Fibroblast of skin of back (primary cell): Measurements from ENCODE around the gene GSE1.

Experiments used
- DNase-seq: peaks from one replicate; pipeline ENCODE4 v3.0.0-alpha.2; 2013

Gene GSE1

DNA sequence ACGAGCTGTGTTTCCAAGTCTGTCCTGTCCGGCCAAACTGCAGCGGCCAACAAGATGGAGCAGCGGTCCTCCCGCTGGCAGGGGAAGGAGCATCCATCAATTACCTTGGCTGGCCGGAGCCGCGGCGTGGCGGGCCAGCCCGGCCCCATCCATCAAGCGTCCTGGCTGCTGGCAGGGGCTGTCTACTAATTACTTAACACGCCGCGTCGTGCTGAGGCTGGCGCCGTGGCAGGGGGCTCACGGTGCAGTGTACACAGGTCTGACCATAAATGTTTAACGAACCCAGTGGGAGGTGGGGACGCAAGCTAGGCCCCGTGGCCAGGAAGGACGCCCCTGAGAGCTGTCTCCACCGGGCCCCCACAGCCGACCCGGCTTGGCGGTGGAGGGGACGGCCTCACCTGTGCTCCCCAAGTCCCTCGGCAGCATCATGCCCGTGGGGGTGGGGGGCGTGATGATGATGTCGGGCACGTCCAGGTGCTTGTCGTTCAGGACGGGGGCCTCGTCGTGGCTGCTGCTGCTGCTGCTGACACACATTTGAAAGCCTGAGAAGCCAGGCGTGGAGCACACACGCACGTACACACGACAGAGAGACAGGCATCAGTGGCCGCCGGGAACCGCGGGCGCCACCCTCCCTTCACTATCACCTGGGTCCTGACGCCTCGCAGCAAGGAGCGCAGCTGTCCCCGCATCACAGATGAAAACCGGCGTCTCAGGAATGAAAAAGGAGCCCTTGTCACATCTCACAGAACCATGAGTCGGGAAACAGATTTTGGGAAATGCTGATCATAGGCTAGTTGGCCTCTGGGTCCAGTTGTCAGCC is 96.9 kb downstream of the GSE1 start:
- DNase-seq: no peak

DNA sequence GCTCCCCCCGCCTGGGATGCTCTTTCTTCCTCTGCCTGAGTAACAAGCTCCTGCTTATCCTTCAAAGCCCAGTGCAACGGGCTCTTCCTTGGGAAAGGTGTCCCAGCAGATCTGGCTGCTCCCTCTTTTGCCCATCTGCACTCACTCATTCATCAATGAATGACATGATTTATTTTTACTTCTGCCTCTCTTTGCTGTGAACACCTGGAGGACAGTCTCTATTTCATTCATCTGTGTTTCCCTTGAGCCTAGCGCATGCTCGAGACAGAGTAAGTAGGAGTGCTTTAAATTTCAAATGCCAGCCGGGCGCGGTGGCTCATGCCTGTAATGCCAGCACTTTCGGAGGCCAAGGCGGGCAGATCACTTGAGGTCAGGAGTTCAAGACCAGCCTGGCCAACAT is 97.6 kb downstream of the GSE1 start:
- DNase-seq: no peak

DNA sequence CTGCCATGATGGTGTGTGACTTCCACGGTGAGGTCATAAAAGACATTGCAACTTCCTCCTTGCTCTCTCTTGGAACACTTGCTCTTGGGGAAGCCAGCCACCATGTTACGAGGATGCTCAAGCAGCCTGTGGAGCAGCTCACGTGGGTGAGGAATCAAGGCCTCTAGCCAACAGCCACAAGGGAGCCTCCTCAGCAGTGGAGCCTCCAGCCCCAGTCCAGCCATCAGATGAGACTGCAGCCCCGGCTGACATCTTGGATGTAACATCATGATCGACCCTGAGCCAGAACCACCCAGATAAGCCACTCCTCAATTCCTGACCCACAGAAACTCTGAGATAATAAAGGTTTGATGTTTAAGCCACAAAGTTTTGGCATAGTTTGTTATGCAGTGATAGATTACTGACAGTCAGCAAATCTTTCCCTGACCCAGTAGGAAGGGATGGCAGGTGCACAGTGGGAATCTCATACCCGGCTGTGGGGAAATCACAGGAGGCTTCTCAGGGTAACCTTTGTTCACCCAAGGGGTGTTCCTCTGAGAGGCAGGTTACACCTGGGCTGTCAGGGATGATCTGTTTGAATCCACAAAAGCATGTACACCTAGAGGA is 99.0 kb downstream of the GSE1 start:
- DNase-seq: no peak

DNA sequence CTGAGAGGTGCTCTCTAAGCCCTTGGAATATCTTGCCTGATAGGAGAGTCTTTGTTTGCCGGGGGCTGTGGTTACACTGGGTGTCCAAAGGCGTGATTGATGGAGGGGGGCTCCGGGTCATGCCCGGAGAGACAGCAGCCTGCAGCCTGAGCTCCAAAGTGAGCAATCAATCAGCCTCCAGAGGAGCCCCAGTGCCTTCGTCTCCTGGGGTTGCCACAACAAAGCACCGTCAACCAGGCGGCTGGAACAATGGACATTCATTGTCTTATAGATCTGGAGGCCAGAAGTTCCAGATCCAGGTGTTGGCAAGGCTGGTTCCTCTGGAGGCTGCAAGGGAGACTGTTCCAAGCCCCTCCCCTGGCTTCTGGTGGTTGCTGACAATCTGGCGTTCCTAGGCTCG is 99.7 kb downstream of the GSE1 start:
- no peak for DNase-seq

DNA sequence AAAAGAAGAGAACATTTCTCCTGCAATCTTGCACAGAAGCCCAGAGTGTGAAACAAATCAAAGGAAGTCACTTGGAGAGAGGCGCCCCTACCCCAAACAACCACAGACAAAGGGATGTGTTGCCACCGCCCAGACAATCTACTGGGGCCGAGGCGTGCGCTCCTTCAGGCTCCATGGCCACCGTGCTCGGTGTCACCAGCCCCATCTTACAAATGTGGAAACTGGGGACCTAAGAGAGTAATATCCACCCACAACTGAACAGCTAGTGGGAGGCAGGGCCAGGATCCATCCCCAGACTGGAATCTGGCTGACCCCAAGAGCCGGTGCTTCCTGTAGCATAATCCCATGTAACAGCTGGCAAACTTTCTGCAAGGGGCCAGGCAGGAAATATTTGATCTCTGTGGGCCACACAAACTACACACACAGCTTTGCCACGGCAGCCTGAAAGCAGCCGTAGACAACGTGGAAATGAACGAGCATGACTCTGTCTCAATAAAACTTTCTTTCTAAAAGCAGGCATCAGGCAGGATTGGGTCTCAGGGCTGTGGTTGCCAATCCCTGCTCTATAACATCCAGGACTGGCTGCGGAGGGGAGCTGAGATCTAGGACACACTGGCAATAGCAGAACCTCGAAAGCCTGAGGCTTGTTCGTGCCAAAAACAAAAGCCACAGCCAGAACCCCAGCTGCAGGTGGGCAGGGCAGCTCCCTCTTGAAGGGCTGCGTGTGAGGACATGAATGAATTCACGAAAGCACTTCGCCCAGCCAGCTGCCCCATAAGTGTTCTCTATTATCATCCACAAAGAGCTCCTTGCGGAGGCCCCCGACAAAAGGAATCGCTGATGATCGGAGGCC is 102.3 kb downstream of the GSE1 start:
- DNase-seq: no peak

DNA sequence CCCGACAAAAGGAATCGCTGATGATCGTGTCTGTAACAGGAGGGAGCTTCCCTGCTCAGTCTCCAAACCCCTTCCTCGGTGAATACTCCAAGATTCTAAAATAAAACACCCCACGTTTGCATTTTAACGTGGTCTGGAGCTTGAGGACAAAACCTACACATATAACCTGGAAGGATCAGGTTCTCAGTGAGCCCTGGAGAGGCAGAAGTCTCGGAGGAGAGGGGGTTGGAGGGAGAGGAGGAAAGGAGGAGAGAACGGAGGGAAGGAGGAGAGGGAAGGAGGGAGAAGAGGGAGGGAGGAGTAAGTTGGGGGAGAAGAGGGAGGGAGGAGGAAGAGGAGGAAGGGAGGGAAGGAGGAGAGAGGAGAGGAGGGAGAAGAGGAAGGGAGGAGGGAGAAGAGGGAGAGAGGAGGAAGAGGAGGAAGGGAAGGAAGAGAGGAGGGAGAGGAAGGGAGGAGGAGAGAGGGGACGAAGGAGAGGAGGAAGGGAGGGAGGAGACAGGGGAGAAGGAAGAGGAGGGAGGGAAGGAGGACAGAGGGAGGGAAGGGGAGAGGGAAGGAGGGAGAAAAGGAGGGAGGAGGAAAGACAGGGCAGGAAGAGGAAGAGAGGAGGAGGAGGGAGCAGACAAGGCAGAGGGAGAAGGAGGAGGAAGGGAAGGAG is 103.0 kb downstream of the GSE1 start:
- no peak for DNase-seq

DNA sequence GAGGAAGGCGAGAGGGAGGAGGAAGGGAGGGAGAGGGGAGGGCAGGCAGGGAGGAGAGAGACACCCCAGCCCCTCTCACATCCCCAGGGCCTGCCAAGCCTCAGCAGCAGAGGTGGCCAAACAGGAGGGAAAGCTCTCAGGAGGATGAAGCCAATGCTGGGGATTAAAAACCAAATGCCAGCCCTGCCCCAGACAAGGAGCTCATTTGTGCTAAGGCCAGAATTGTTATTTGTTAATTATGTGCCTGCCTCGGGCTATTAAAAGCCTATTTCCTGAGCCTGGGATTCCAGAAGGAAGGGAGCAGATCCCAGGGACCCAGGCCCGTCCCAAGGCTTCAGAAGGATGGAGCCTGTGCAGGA is 103.5 kb downstream of the GSE1 start:
- DNase-seq: no peak

DNA sequence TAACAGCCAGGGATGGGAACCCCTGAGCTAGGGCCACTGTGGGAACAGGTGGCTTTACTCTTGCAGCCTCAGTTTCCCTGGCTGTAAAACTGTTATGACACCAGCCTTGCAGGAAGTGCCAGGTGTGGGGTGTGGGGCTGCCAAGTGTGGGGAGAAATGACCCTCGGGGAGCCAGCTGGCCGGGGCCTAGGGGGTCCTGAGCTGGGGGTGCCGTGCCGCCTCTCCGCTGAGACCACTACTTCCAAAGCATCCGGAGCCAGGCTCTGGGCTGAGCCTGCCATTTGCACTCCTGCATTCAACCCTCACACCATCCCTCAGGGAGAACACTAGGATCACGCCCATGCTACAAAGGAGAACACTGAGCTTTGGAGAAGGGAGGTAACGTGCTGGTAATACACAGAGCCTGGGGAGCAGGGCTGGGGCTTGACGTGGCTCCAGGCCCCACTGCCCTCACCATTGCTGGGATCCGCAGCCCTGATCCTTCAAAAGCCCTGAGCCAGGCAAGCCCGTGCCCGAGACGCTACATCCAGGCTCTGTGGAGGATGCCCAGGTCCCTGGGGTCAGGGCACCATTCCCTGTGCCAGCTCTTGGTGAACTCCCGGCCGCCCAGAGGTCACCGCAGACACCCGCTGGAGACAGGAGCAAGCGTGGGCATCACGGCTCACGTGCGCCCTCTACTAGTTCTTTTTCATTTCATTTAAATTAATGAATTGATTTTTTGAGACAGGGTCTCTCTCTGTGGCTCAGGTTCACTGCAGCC is 104.5 kb downstream of the GSE1 start:
- DNase-seq: peak; percentile 52

DNA sequence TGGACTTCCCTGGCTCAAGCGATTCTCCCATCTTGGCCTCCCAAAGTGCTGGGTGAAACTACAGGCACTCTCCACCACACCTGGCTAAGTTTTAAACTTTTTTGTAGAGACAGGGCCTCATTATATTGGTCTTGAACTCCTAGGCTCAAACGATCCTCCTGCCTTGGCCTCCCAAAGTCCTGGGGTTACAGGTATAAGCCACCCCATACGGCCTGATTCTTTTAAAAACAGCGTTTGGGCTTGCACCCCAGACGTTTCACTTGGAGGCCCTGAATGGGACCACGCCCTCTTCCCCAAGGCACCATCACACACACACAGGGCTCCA is 105.0 kb downstream of the GSE1 start:
- DNase-seq: no peak

DNA sequence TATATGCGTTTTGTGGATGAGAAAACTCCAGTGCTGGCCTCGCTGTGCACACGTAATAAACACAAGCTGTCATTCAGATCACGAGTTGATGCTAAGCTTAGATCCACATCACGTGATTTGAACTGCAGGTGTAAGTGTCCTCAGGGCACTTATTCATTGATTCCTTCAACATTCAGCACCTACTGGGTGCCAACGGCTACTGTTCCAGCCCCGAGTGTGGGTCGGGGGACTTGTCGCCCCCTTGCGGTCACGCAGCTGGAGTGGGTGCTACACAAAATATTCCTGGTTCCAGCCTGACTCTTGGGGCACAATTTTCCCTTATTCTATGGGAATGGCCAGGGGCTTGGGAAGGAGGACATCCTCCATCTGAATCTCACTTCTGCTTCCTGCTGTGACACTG is 105.6 kb downstream of the GSE1 start:
- DNase-seq: no peak

DNA sequence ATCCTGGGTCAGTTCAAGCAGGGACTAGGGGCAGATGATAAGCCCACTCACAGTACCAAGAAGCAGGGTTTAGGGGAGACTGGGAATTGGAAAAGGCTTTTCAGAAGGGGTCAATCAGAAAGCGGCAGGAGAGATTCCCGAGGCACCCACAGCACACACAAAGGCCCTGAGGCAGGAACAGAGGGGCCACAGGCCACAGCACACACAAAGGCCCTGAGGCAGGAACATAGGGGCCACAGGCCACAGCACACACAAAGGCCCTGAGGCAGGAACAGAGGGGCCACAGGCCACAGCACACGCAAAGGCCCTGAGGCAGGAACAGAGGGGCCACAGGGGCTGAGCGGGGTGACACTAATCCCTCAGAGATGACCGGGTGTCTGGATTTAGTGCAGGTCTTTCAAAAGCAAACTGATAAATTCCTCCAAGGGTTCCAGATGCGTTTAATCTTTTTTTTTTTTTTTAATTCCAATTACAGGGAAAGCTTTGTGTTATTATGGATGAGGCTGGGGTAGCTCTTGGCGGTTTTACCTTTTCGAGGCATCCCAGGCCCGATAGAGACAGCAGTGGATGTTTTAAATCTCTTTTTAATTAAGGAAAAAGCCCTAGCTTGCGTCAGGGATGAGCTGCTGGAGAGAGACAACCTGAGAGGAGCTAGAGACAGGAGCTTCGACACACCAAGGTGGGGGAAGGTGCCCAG is 106.6 kb downstream of the GSE1 start:
- no peak for DNase-seq

DNA sequence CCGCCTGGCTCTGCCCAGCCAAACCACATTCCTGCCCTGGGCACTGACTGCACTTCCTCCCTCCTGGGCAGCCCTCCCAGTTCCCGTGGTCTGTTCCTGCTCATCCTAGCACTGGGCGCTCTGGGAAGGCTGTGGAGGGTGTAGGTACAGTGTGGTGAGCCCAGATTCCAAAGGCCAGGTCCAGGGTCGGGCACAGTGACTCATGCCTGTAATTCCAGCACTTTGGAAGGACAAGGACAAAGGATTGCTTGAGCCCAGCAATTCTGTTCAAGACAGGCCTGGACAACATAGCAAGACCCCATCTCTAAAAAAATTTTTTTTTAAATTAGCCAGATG is 107.1 kb downstream of the GSE1 start:
- DNase-seq: no peak

DNA sequence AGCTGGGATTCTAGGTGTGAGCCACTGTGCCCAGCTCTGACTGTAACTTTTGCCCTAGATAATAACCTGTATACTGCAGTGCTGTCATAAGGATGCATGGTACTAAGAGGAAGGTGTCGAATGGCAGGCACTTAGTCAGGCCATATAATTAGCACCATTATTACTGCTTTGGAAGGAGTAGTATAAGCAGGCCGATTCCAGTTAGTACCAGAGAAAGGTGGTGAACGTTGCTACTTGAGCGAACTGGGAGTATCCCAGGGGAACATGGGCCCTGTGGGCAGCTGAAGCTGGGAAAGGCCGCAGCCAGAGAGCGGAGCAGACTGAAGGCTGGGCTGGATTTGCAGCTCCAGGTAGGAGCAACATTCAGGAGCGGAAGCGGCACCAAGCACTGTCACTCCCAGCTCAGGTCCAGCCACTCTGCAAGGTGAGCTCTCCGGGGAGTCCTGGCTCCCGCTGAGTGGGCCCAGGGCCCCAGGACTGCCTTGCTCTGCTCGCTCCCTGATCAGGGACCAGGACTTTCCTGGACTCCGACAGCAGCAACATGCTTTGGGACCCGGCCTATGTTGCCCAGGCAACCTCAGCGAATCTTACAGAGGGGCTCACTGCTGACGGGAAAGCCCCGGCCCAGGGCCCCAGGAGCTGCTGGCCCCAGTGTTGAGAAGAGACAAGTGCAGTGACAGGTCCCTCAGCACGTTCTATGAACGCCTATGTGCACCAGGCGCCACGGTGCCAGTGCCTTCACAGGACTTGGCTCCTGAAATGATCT is 109.2 kb downstream of the GSE1 start:
- no peak for DNase-seq

DNA sequence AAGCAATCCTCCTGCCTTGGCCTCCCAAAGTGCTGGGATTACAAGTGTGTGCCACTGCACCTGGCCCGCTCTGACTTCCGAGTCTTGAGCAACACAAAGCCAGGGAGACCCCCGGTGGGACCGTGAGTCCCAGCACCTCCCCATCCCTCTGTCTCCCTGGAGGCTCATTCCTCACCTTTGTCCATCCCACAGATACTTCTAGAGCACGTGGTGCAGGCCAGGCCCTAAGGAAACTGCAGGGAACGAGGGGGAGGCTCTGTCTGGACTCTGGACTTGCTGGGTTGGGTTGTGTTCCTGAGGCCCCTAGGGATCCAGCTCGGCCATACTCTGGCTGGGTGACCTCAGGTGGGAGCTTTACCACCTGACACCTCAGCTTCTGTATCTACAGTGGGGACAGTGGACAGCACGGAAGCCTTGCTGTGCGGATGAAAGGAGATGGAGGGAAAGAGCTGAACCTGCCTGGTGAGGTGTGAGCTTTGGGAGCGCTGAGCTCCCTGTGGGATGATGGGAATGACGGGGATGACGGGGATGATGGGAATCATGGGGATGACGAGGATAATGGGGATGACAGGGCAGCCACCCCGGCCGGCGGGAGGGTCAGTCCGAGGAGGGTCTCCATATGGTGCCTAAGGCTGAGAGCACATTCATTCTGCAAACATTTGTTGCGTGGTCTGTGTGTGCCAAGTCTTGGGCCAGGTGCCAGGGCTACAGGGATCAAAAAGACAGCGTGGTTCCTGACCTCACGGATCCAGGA is 111.2 kb downstream of the GSE1 start:
- DNase-seq: no peak

DNA sequence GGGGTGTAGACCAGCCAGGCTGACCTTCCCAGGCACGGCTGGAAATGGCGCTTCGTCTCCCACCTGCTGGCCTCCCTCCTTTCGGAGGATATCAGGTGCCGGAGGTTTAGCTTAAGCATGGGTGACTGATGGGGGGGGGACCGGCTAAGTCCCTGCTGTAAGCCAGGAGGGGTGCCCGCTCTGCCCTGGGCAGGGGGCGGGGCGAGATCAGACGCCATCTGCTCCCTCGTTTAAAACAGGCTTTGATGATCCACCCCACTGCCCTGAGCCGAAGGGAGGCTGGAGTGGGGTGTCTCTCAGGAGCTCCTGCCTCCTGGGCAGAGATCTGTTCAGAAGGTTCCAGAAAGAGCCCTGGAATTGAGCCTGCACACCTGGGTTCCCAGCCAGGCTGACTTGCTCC is 111.8 kb downstream of the GSE1 start:
- DNase-seq: no peak
